PC-3 (cell line): ENCODE measurements around the gene PAPSS1. TPM values are rescaled to one million over a fixed set of nuclear protein-coding genes. Genes with fewer than 3 reads are reported as not detected.
A peak's percentile ranks its signal among the peaks of the same experiment; 100 is the strongest.

ENCODE experiments used
- ATAC-seq: fragments of 200-7000 bp; cut with Tn5 transposase; 2 replicates; pipeline ENCODE4 v1.9.1; 2020; ENCODE audit warnings: mild to moderate bottlenecking, moderate library complexity
- BruUV-seq: library from RNA; stranded (reverse); fragments of 400-500 nt; replicated peaks from 2 replicates; lab custom pipeline; 2021; lab: Mats Ljungman, UMichigan
- CTCF ChIA-PET: fragments of 300-600 bp; sonication (Branson Sonifier 250); formaldehyde crosslinking; loops from one replicate; lab custom pipeline; 2022; ENCODE audit warnings: antibody characterized with exemption; lab: Charles Lee
- POLR2A ChIA-PET: fragments of 300-600 bp; sonication (Branson Sonifier 250); formaldehyde crosslinking; loops from one replicate; lab custom pipeline; 2022; ENCODE audit warnings: antibody characterized with exemption; ENCODE audit not compliant: unreplicated experiment; lab: Charles Lee
- DNase-seq: peaks from one replicate; pipeline ENCODE4 v3.0.0-alpha.2; 2015
- H2AFZ ChIP-seq: fragments of 300-600 bp; sonication (generic); 2 replicates; pipeline ENCODE4 v1.6.0; 2016; ENCODE audit warnings: antibody characterized with exemption, low read length
- H3F3A ChIP-seq: fragments of 300-600 bp; sonication (generic); one replicate; pipeline ENCODE4 v1.6.0; 2017; ENCODE audit warnings: antibody characterized with exemption, low read length, control low read depth, mild to moderate bottlenecking; ENCODE audit not compliant: unreplicated experiment
- H3K27ac ChIP-seq: fragments of 300-600 bp; sonication (generic); 2 replicates; pipeline ENCODE4 v1.5.1; 2016; ENCODE audit warnings: mild to moderate bottlenecking, low read length
- H3K27me3 ChIP-seq: fragments of 300-600 bp; sonication (generic); 2 replicates; pipeline ENCODE4 v1.6.1; 2016; ENCODE audit warnings: low read length, mixed read lengths
- H3K36me3 ChIP-seq: fragments of 300-600 bp; sonication (generic); 2 replicates; pipeline ENCODE4 v1.6.1; 2016; ENCODE audit warnings: low read depth, mixed run types, low read length, mixed read lengths
- H3K4me1 ChIP-seq: fragments of 300-600 bp; sonication (generic); 2 replicates; pipeline ENCODE4 v1.5.1; 2016; ENCODE audit warnings: low read length; ENCODE audit not compliant: insufficient read depth
- H3K4me2 ChIP-seq: fragments of 300-600 bp; sonication (generic); 2 replicates; pipeline ENCODE4 v1.6.0; 2016; ENCODE audit warnings: low read length
- H3K4me3 ChIP-seq: fragments of 300-600 bp; sonication (generic); 2 replicates; pipeline ENCODE4 v1.5.1; 2016; ENCODE audit warnings: mild to moderate bottlenecking, low read length, mixed read lengths
- H3K79me2 ChIP-seq: fragments of 300-600 bp; sonication (generic); 2 replicates; pipeline ENCODE4 v1.6.1; 2017; ENCODE audit warnings: low read length, mixed read lengths
- H3K9ac ChIP-seq: fragments of 300-600 bp; sonication (generic); 2 replicates; pipeline ENCODE4 v1.6.0; 2016; ENCODE audit warnings: mild to moderate bottlenecking, low read length
- H3K9me2 ChIP-seq: fragments of 300-600 bp; sonication (generic); replicated peaks from 2 replicates; pipeline ENCODE4 v1.6.1; 2016; ENCODE audit warnings: mixed run types, low read length, mixed read lengths
- H3K9me3 ChIP-seq: fragments of 300-600 bp; sonication (generic); 2 replicates; pipeline ENCODE4 v1.6.1; 2016; ENCODE audit warnings: low read length, mixed read lengths
- H4K20me1 ChIP-seq: fragments of 300-600 bp; sonication (generic); 2 replicates; pipeline ENCODE4 v1.6.1; 2016; ENCODE audit warnings: low read length, mixed read lengths
- CTCF ChIP-seq: fragments of 300-600 bp; sonication (generic); conservative IDR thresholded peaks from 2 replicates; pipeline ENCODE4 v1.5.1; 2017; ENCODE audit warnings: antibody characterized with exemption, low read depth, mild to moderate bottlenecking, low read length
- EZH2 ChIP-seq: fragments of 300-600 bp; sonication (generic); IDR thresholded peaks from one replicate; pipeline ENCODE4 v1.6.1; 2017; ENCODE audit warnings: antibody characterized with exemption, mild to moderate bottlenecking, low read length; ENCODE audit not compliant: unreplicated experiment
- EZH2phosphoT487 ChIP-seq: fragments of 300-600 bp; sonication (generic); IDR thresholded peaks from 2 replicates; pipeline ENCODE4 v1.6.1; 2018; ENCODE audit warnings: mild to moderate bottlenecking, antibody characterized with exemption, low read length, borderline replicate concordance
- intact Hi-C: fragments of 100-400 bp; cut with micrococcal nuclease; formaldehyde crosslinking; loops from 2 replicates; pipeline ENCODE4 v1.9.0; 2023
- total RNA-seq: library from RNA; depleted of rRNA; stranded (reverse); fragments of >200 nt; gene quantifications from 2 replicates; pipeline ENCODE4 v1.2.3, GENCODE V29; 2014

PAPSS1 gene
- total RNA-seq, 1 experiment from 2014 or later = 28.0 TPM

DNA sequence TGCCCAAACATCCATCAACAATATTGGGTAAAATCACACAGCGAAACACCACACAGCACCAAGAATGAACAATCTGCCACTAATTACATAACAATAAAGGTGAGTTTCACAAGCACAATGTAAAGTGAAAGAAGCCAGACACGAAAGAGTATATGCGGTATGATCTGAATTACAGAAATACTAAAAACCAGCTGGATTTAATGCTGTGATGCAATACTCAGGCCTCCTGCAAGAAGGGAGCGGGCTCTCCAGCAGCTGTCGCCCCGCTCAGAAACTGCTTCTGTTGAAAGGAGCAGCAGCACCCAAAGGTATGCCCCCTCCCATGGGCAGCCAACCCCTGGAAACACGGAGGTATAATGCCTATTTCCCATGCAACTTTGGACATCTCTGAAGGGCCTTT, 77.0 kb downstream of the PAPSS1 start:
- TF ChIP-seq EZH2phosphoT487 = no peak
- TF ChIP-seq EZH2 = no peak
- TF ChIP-seq CTCF = no peak
- Histone ChIP-seq H3K27ac (no peak overlapping the region), H3K4me3 (no peak overlapping the region), H3F3A (no peaks in the 10 kb centered on the region), H3K9me3 (no peaks in the 10 kb centered on the region), H3K36me3 (no peaks in the 10 kb centered on the region), H3K9me2 (no peaks in the 10 kb centered on the region), H3K79me2 (no peaks in the 10 kb centered on the region), H2AFZ (no peak overlapping the region), H3K27me3 (no peaks in the 10 kb centered on the region), H3K4me1 (no peaks in the 10 kb centered on the region), H4K20me1 (no peaks in the 10 kb centered on the region), H3K4me2 (no peak overlapping the region), H3K9ac (no peak overlapping the region)
- intact Hi-C loops = no loop called here
- DNase-seq = no peak
- ATAC-seq = no peak
- ChIA-PET POLR2A (no interaction called here), CTCF (no interaction called here)
- no TSS peak for BruUV-seq

- ATAC-seq (no peak), DNase-seq (no peak)
- Histone ChIP-seq H3K79me2 (no peaks in the 10 kb centered on the region), H3K4me3 (no peak overlapping the region), H4K20me1 (no peaks in the 10 kb centered on the region), H3K4me2 (no peak overlapping the region), H3K27me3 (no peaks in the 10 kb centered on the region), H3K4me1 (no peaks in the 10 kb centered on the region), H3F3A (no peaks in the 10 kb centered on the region), H3K9me3 (no peaks in the 10 kb centered on the region), H3K9ac (no peak overlapping the region), H3K9me2 (no peaks in the 10 kb centered on the region), H2AFZ (no peak overlapping the region), H3K36me3 (no peaks in the 10 kb centered on the region), H3K27ac (no peak overlapping the region)
- CTCF ChIA-PET = no interaction called here
- TF ChIP-seq CTCF (no peak), EZH2phosphoT487 (no peak), EZH2 (no peak)
- BruUV-seq = no TSS peak
- intact Hi-C loops = no loop called here
- POLR2A ChIA-PET = no interaction called here
These were observed 79.2 kb downstream of the PAPSS1 start for GRCh38 chr4:107640878-107641277.

- Histone ChIP-seq H3F3A (no peaks in the 10 kb centered on the region), H3K9ac (no peak overlapping the region), H3K9me2 (no peaks in the 10 kb centered on the region), H3K9me3 (no peaks in the 10 kb centered on the region), H2AFZ (no peak overlapping the region), H3K27me3 (no peaks in the 10 kb centered on the region), H3K4me2 (no peak overlapping the region), H3K36me3 (no peaks in the 10 kb centered on the region), H3K79me2 (no peaks in the 10 kb centered on the region), H3K4me1 (no peaks in the 10 kb centered on the region), H3K27ac (no peak overlapping the region), H4K20me1 (no peaks in the 10 kb centered on the region), H3K4me3 (no peak overlapping the region)
- no TSS peak for BruUV-seq
- DNase-seq (peak; percentile 5), ATAC-seq (no peak; the same call in 1 of the 2 replicates)
- ChIA-PET CTCF (no interaction called here), POLR2A (no interaction called here)
- intact Hi-C loops = no loop called here
- no peak for TF ChIP-seq EZH2
- no peak for TF ChIP-seq CTCF
- TF ChIP-seq EZH2phosphoT487 = no peak
These were observed 79.8 kb downstream of the PAPSS1 start for GRCh38 chr4:107640197-107640596.
